Activated naive CD4-positive, alpha-beta T cell treated with anti-CD3 and anti-CD28 coated beads, Interleukin-2, amount 50 U/mL, for 24 hours (primary cell): ENCODE data around the gene ZC3H12D.

Source experiments
- H3K27ac Mint-ChIP-seq: one replicate; pipeline ENCODE4 v1.8.0; 2021; ENCODE audit warnings: mild to moderate bottlenecking, mixed read lengths
- H3K27me3 Mint-ChIP-seq: one replicate; pipeline ENCODE4 v1.8.0; 2021; ENCODE audit warnings: mixed read lengths
- H3K36me3 Mint-ChIP-seq: one replicate; pipeline ENCODE4 v1.8.0; 2021; ENCODE audit warnings: mixed read lengths
- H3K4me1 Mint-ChIP-seq: one replicate; pipeline ENCODE4 v1.8.0; 2021; ENCODE audit warnings: mixed read lengths
- H3K4me3 Mint-ChIP-seq: one replicate; pipeline ENCODE4 v1.8.0; 2021; ENCODE audit warnings: mild to moderate bottlenecking, mixed read lengths
- H3K9me3 Mint-ChIP-seq: one replicate; pipeline ENCODE4 v1.8.0; 2021; ENCODE audit warnings: mixed read lengths

The ZC3H12D gene

GRCh38 chr6:149428606-149429005 is 56.2 kb downstream of the ZC3H12D start:
- H3K4me3 Mint-ChIP-seq, result no peak overlapping the region
- H3K27me3 Mint-ChIP-seq, result no peaks in the 10 kb centered on the region
- no peaks in the 10 kb centered on the region for H3K36me3 Mint-ChIP-seq
- H3K27ac Mint-ChIP-seq, result no peak overlapping the region
- H3K9me3 Mint-ChIP-seq, result no peaks in the 10 kb centered on the region
- H3K4me1 Mint-ChIP-seq, result peaks cover 10% of the 10 kb centered on the region

DNA sequence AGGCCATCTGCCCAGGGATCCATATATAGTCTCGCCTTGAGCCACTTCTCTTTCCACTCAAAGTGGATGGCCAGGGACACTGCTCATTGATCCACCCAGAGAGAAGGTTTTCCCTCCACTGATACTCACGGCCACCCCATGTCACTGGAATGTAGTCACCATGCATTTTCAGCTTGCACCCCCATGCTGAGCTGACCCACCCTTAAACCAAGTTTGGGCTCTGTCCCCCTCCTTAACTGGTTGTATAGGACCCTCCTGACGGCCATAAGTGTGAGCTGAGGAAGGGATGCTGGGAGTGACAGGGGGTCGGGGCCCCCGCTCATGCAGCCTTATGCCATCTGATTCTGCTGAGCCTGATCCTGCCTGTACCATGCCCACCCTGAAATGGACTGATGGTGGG is 59.1 kb downstream of the ZC3H12D start:
- H3K27me3 Mint-ChIP-seq, result no peaks in the 10 kb centered on the region
- H3K4me1 Mint-ChIP-seq, result peaks cover 6% of the 10 kb centered on the region
- no peak overlapping the region for H3K4me3 Mint-ChIP-seq
- no peaks in the 10 kb centered on the region for H3K36me3 Mint-ChIP-seq
- H3K27ac Mint-ChIP-seq, result no peak overlapping the region
- no peaks in the 10 kb centered on the region for H3K9me3 Mint-ChIP-seq

GRCh38 chr6:149425224-149425623 is 59.6 kb downstream of the ZC3H12D start:
- Mint-ChIP-seq H3K9me3 (no peaks in the 10 kb centered on the region), H3K27me3 (no peaks in the 10 kb centered on the region), H3K4me1 (peaks cover 10% of the 10 kb centered on the region), H3K27ac (no peak overlapping the region), H3K36me3 (no peaks in the 10 kb centered on the region), H3K4me3 (no peak overlapping the region)

GRCh38 chr6:149423964-149424440 is 60.8 kb downstream of the ZC3H12D start:
- H3K4me3 Mint-ChIP-seq, result no peak overlapping the region
- no peaks in the 10 kb centered on the region for H3K27me3 Mint-ChIP-seq
- H3K36me3 Mint-ChIP-seq, result no peaks in the 10 kb centered on the region
- peaks cover 9% of the 10 kb centered on the region for H3K4me1 Mint-ChIP-seq
- no peaks in the 10 kb centered on the region for H3K9me3 Mint-ChIP-seq
- no peak overlapping the region for H3K27ac Mint-ChIP-seq

GRCh38 chr6:149422581-149422980 is 62.2 kb downstream of the ZC3H12D start:
- Mint-ChIP-seq H3K36me3 (no peaks in the 10 kb centered on the region), H3K9me3 (no peaks in the 10 kb centered on the region), H3K27me3 (no peaks in the 10 kb centered on the region), H3K4me3 (no peak overlapping the region), H3K27ac (no peak overlapping the region), H3K4me1 (peaks cover 12% of the 10 kb centered on the region)

- Mint-ChIP-seq H3K36me3 (no peaks in the 10 kb centered on the region), H3K4me3 (no peak overlapping the region), H3K27me3 (no peaks in the 10 kb centered on the region), H3K9me3 (no peaks in the 10 kb centered on the region), H3K4me1 (peaks cover 13% of the 10 kb centered on the region), H3K27ac (no peak overlapping the region)
These were observed 63.7 kb downstream of the ZC3H12D start for GRCh38 chr6:149421132-149421531.

GRCh38 chr6:149419696-149420404 is 65.0 kb downstream of the ZC3H12D start:
- Mint-ChIP-seq H3K27ac (no peak overlapping the region), H3K4me3 (no peak overlapping the region), H3K4me1 (peaks cover 23% of the 10 kb centered on the region), H3K9me3 (no peaks in the 10 kb centered on the region), H3K36me3 (peaks cover 6% of the 10 kb centered on the region), H3K27me3 (no peaks in the 10 kb centered on the region)

DNA sequence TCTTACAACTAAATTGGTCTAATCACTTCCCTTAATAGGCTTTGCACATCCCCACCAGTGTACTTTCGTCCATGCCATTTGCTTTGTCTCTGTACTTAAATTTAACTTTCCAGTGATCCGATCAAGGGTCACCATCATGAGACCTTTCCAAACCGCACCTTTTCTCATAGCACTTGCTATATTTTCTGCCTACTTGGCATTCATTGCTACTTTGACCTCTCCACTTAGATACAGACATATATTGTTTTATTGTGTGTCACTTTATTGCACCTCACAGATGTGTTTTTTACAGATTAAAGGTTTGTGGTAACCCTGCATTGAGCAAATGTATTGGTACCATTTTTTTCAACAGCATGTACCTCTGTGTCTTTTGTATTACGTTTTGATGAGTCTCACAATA is 70.0 kb downstream of the ZC3H12D start:
- Mint-ChIP-seq H3K27ac (peak overlapping the region; percentile 13), H3K4me3 (no peak overlapping the region), H3K36me3 (peaks cover 20% of the 10 kb centered on the region), H3K4me1 (peaks cover 35% of the 10 kb centered on the region), H3K27me3 (no peaks in the 10 kb centered on the region), H3K9me3 (no peaks in the 10 kb centered on the region)

DNA sequence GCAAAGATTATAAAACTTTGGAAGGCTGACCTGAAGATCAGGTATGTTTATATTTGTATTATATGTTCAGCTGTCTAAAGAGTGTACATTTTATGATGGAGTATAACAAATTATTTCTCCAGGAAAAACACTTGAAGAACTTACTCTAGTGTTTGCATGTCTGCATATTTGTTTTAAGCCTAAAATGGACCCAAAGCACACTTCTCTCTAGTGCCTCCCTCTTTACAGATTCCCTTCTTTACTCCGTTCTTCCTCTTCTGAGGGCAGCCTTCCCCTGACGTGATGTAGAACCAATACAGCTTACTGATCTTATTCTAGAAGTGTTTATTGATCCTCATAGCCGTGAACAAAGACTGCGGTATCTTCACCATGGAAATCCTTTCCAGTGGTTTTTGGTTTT is 70.8 kb downstream of the ZC3H12D start:
- peaks cover 32% of the 10 kb centered on the region for H3K4me1 Mint-ChIP-seq
- H3K36me3 Mint-ChIP-seq, result peaks cover 20% of the 10 kb centered on the region

DNA sequence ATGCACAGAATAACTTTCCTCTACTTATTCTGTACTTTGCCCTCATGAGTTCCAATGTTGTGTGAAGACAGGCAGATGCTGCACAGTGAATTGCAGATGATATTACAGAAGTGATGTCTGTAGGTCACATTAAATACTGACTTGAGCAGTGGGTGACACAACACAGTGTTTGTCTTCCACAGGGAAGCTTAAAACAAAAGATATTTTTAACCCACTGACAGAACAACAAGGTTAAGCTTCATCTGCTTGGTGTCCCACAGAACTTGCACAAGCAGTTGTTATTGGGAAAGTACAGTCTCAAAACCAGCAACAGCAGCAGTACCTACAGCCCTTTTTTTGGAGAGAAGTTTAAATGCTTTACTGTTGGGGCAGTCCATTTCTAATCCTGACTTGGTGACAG is 74.3 kb downstream of the ZC3H12D start:
- H3K27me3 Mint-ChIP-seq, result no peaks in the 10 kb centered on the region

More for the DNA sequence above, 70.8 kb downstream of the ZC3H12D start:
- no peaks in the 10 kb centered on the region for H3K27me3 Mint-ChIP-seq
- no peaks in the 10 kb centered on the region for H3K9me3 Mint-ChIP-seq
- H3K4me3 Mint-ChIP-seq, result no peak overlapping the region
- peak overlapping the region; percentile 66 for H3K27ac Mint-ChIP-seq

DNA sequence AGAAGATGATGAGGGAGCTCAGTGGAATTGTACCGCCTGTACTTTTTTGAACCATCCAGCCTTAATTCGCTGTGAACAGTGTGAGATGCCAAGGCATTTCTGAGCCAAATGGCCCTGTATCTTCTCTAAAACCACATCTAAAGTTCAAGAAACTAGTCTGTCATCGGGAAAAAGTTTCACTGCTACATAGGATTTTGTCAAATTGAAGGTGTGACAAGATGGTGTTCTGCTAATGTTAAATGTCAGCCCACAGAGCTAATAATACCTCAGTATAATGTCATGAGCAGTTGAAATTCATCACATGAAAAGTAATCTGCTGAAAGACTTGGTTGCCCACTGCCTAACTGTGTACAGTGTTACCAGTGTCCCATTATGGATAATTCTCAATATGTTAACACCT is 75.2 kb downstream of the ZC3H12D start:
- peak overlapping the region; percentile 65 for H3K27ac Mint-ChIP-seq
- H3K36me3 Mint-ChIP-seq, result peaks cover 28% of the 10 kb centered on the region
- H3K27me3 Mint-ChIP-seq, result no peaks in the 10 kb centered on the region
- no peak overlapping the region for H3K4me3 Mint-ChIP-seq
- H3K9me3 Mint-ChIP-seq, result no peaks in the 10 kb centered on the region
- H3K4me1 Mint-ChIP-seq, result peaks cover 33% of the 10 kb centered on the region

More for the DNA sequence above, 74.3 kb downstream of the ZC3H12D start:
- H3K4me1 Mint-ChIP-seq, result peaks cover 31% of the 10 kb centered on the region
- peak overlapping the region; percentile 51 for H3K27ac Mint-ChIP-seq
- H3K4me3 Mint-ChIP-seq, result no peak overlapping the region
- H3K36me3 Mint-ChIP-seq, result peaks cover 26% of the 10 kb centered on the region
- no peaks in the 10 kb centered on the region for H3K9me3 Mint-ChIP-seq

DNA sequence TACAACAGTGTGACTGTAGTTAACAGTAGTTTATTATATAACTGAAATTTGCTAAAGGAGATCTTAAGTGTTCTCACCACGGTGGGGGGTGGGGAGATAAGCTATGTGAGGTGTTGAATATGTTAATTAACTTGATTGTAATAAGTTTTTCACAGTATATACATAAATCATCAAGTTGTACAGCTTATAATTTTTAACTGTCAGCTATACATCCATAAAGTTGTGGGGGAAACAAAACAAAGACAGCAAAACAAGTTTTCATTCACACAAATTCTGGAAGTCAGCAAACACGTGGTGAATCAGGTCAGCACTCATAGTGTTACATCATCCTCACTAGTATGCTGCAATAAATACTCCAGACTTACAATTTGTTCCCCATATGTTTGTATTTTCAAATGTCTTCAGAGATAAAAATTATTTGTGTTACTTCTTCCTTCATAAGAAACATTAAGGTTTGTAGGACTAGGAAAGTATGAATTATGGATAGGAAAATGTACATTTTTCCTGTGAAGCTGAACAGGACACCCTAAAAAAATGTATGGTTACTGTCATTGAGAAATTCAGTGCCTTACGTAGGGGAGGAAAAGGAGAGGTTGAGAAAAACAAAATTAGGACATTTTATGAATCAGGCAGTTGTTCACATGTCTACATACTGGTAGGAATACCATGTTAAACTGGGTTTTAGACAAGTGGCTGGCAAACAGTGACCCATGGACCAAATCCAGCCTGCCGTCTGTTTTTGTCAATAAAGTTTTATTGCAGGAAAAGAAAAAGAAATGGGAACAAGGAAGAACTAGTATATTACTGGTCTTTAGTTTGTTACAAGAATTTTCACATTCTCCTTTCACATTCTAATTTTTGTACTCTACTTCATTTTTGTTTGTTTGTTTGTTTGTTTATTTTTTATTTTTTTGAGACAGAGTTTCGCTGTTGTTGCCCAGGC is 78.7 kb downstream of the ZC3H12D start:
- H3K36me3 Mint-ChIP-seq, result peaks cover 34% of the 10 kb centered on the region
- no peak overlapping the region for H3K4me3 Mint-ChIP-seq
- H3K9me3 Mint-ChIP-seq, result peaks cover 5% of the 10 kb centered on the region
- peaks cover 40% of the 10 kb centered on the region for H3K4me1 Mint-ChIP-seq
- H3K27ac Mint-ChIP-seq, result peak overlapping the region; percentile 98
- H3K27me3 Mint-ChIP-seq, result no peaks in the 10 kb centered on the region

DNA sequence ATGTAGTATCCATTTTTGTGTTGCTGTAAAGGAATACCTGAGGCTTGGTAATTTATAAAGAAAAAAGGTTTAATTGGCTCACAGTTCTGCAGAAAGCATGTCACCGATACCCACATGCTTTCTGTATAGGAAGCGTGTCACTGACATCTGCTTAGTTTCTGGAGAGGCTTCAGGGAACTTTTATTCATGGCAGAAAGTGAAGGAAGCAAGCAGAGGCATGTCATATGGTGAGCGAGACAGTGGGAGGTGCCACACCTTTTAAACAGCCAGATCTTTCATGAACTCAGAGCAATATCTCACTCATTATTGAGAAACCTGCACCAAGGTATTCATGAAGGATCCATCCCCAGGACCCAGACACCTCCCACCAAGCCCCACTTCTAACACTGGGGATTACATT is 81.3 kb downstream of the ZC3H12D start:
- Mint-ChIP-seq H3K27ac (peak overlapping the region; percentile 19), H3K4me1 (peaks cover 34% of the 10 kb centered on the region), H3K36me3 (peaks cover 41% of the 10 kb centered on the region), H3K9me3 (peaks cover 11% of the 10 kb centered on the region), H3K27me3 (no peaks in the 10 kb centered on the region), H3K4me3 (no peak overlapping the region)

GRCh38 chr6:149400050-149400449 is 84.8 kb downstream of the ZC3H12D start, which contains the start of gene SUMO4:
Gene SUMO4 (plus strand): TSS chr6:149400262. CDS start chr6:149400392, 130 bp downstream.
- no peak within 1 kb of the TSS for H3K4me3 Mint-ChIP-seq
- peaks cover 11% of the 10 kb centered on the region for H3K9me3 Mint-ChIP-seq
- no peaks in the 10 kb centered on the region for H3K27me3 Mint-ChIP-seq
- peaks cover 46% of the 10 kb centered on the region for H3K36me3 Mint-ChIP-seq
- H3K27ac Mint-ChIP-seq, result peak within 1 kb of the TSS; percentile 23
- H3K4me1 Mint-ChIP-seq, result peaks cover 43% of the 10 kb centered on the region

GRCh38 chr6:149397384-149397783 is 87.4 kb downstream of the ZC3H12D start:
- Mint-ChIP-seq H3K9me3 (peaks cover 11% of the 10 kb centered on the region), H3K4me1 (peaks cover 55% of the 10 kb centered on the region), H3K27ac (peak overlapping the region; percentile 14), H3K36me3 (peaks cover 45% of the 10 kb centered on the region), H3K4me3 (no peak overlapping the region), H3K27me3 (no peaks in the 10 kb centered on the region)
